AG04449 (cell line): Measurements from ENCODE around the gene ENPEP.

Experiments used
- CTCF ChIA-PET: fragments of 350-600 bp; formaldehyde crosslinking; extraction: SDS; loops from one replicate; lab custom pipeline; 2021; ENCODE audit warnings: antibody characterized with exemption; lab: Yijun Ruan, JAX
- POLR2A ChIA-PET: fragments of 400-600, 350-600 bp; formaldehyde crosslinking; extraction: SDS; loops from one replicate; lab custom pipeline; 2020; ENCODE audit warnings: antibody characterized with exemption, inconsistent platforms; lab: Yijun Ruan, JAX
- DNase-seq: peaks from one replicate; pipeline ENCODE4 v3.0.0-alpha.2; 2010; ENCODE audit warnings: low read depth, low spot score
- H3K4me3 ChIP-seq: 2 replicates; pipeline ENCODE4 v1.5.1; 2011; ENCODE audit warnings: low read depth, mild to moderate bottlenecking, control low read depth, low read length
- TF ChIP-seq, protein P1 (sequence below): IDR thresholded peaks from one replicate; pipeline ENCODE4 v1.5.1; 2011; ENCODE audit warnings: mild to moderate bottlenecking, moderate library complexity, low read length, control low read depth, inconsistent platforms; ENCODE audit not compliant: insufficient read depth; ENCODE audit errors: missing control alignments

Gene ENPEP

DNA sequence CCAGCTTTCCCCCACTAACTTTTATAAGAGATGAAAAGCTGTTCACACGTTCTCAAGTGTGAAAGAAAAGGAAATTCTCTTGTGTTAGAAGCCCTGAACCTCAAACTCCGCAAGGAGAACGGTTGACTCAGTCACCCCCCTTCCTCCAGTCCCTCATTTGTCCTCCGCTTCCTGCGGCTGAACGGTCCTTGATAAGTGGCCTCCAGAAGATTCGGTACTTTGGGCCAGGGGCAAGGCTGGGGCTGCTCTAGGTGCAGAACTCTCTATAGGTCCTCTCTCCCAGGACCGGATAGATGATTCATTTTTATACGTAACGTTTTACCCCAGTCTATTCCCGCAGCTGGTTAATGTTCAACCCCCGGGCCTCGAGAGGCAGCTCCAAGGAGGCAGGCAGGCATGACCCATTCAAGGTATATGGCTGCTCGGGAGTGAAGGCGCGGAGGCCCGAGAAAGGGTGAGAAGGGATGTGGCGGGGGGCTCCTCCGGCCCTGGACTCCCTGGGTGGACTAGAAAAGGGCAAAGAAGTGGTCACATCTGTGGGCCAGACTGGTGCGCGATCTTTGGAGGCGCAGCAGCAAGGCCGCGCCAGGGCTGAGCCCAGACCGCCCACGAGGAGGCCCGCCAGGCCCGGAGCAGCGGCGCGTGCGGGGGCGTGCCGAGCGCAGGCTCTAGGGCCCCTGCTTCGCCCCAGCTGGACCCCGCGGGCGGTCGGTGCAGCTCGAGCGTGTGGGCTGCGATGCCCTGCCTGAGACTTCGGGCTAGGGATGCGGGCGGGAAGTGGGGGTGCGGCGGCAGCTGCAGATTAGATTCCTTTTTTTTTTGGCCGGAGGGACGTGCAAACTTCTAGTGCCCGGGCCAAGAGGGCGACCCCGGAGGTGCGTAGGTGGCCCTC is 135.2 kb downstream of the ENPEP start:
- H3K4me3 ChIP-seq: peak overlapping the region; percentile 23; the same call in 1 of the 2 replicates
- TF ChIP-seq, protein P1, sequence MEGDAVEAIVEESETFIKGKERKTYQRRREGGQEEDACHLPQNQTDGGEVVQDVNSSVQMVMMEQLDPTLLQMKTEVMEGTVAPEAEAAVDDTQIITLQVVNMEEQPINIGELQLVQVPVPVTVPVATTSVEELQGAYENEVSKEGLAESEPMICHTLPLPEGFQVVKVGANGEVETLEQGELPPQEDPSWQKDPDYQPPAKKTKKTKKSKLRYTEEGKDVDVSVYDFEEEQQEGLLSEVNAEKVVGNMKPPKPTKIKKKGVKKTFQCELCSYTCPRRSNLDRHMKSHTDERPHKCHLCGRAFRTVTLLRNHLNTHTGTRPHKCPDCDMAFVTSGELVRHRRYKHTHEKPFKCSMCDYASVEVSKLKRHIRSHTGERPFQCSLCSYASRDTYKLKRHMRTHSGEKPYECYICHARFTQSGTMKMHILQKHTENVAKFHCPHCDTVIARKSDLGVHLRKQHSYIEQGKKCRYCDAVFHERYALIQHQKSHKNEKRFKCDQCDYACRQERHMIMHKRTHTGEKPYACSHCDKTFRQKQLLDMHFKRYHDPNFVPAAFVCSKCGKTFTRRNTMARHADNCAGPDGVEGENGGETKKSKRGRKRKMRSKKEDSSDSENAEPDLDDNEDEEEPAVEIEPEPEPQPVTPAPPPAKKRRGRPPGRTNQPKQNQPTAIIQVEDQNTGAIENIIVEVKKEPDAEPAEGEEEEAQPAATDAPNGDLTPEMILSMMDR: no peak
- POLR2A ChIA-PET: no interaction called here
- DNase-seq: no peak
- CTCF ChIA-PET: interaction anchor here (0.7 to 1.4 kb wide), 6 partner anchors 21 to 1021 kb away, joined by 3 to 4 read pairs (median 3); no protein-coding TSS in a partner anchor

DNA sequence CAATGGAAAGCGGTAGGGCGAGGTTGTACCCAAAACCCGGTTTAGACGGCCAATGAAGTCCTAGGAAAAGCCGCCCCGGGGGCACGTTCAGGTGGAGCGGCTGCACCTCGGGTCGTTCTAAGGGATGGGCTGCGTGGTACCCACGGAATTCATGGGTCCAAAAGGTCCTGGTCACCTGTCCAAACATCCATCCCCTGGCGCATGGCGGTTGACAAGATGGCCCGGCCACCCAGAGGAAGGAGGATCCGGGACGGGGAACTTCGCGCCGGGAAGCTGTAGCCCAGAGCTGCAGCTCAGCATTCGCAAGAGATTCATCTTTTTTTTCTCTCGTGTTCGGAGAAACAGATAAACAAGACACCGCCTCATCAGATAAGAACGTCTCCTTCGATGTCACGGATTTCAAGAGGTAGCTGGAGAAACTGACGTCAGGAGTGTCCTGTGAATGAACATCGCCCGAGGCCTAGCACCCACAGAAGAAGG is 136.1 kb downstream of the ENPEP start:
- TF ChIP-seq, protein P1: no peak
- H3K4me3 ChIP-seq: no peak overlapping the region
- CTCF ChIA-PET: interaction anchor here (0.9 to 1.3 kb wide), 2 partner anchors 26 to 671 kb away, joined by 3 to 4 read pairs; no protein-coding TSS in a partner anchor
- DNase-seq: no peak
- POLR2A ChIA-PET: no interaction called here

GRCh38 chr4:110612631-110613269 is 136.8 kb downstream of the ENPEP start:
- CTCF ChIA-PET: interaction anchor here (0.9 to 1.3 kb wide), 2 partner anchors 27 to 670 kb away, joined by 3 to 4 read pairs; no protein-coding TSS in a partner anchor
- POLR2A ChIA-PET: no interaction called here
- TF ChIP-seq, protein P1: no peak
- DNase-seq: no peak
- no peak overlapping the region for H3K4me3 ChIP-seq

DNA sequence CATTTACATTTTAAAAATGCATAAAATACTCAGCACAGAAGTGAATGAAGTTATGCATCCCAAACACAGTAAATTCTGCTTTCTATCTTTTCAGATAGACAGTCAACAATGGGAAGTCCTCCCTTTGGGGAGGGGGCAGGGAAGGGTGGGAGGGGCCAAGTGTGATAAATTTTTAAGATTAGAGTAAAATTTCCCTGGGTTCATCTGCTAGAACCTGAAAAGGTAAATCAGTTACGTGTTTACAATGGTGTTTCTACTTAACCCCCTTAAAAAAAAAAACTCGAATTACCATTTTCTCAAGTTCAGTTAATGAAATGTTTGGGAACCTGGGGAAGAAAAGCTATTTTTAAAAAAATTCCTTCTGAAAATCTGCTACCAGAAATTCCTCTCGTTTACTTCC is 137.8 kb downstream of the ENPEP start:
- no peak overlapping the region for H3K4me3 ChIP-seq
- ChIA-PET POLR2A (no interaction called here), CTCF (interaction anchor here (0.6 to 1.5 kb wide), 2 partner anchors 157 to 1018 kb away, joined by 3 read pairs; no protein-coding TSS in a partner anchor)
- no peak for DNase-seq
- TF ChIP-seq, protein P1: no peak

DNA sequence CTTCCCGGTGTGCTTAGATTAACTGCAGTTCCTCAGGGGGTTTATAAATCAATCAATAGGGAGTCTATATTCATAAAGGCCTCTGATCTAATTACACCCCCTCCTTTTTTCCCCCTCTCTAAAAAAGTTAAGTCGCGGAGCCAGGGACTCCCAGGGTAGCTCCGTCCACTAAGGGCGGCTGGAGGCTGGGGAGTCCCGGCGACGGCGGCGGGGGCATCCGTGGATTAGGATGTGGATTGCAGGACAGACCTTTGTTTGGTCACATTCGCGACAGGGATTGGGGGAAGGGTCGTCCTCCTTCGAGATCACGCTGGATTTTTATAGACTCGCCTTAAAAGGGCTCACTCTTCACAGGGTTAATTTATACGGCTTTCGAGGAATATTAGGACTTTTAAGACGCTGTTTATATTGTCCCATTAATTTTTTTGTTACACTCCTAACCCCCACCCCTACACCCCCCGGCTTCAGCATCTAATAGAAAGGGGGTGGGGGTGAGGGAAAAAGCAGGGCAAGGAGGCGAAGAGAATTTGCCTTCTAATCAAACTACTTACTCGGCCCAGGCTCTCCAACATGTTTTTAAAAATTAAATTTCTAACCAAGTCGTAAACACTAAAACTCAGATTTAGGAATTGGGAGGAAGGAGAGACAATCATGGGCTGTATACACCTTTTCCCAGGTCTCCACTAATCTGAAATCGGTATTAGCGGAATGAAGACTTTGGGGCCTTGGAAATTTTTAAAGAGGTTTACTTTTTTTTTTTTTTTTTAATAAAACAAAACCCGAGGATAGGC is 138.4 kb downstream of the ENPEP start:
- ChIA-PET CTCF (interaction anchor here (0.6 to 1.5 kb wide), 3 partner anchors 19 to 1017 kb away, joined by 3 read pairs; no protein-coding TSS in a partner anchor), POLR2A (no interaction called here)
- TF ChIP-seq, protein P1: no peak
- no peak overlapping the region for H3K4me3 ChIP-seq
- DNase-seq: no peak
